Adrenal gland (tissue), 5 donors: ENCODE data around the gene MARK1.

Experiments
- POLR2A ChIP-seq, 2 donors: fragments of 450-650 bp; IDR thresholded peaks; one replicate each; pipeline ENCODE4 v1.6.1; 2017; ENCODE audit warnings: antibody characterized with exemption in 2 of 2, mild to moderate bottlenecking in 2 of 2, moderate library complexity in 1 of 2
- TF ChIP-seq, protein P1 (sequence below), 6 experiments: fragments of 450-650 bp in 4 of 6; fragments of 200-600 bp in 2 of 6; sonication (generic) in 1 of 6; IDR thresholded peaks; 1 replicate in 5 of 6; 2 replicates in 1 of 6; pipeline versions ENCODE4 v1.5.1 to v1.8.0; 2016 to 2021; ENCODE audit warnings: antibody characterized with exemption in 6 of 6, mild to moderate bottlenecking in 2 of 6, moderate library complexity in 1 of 6
- donor health status: DM: no; HTN: no; CAD: no.

GRCh38 chr1:220666349-220666748, 138.4 kb downstream of the MARK1 start:
- TF ChIP-seq, protein P1, sequence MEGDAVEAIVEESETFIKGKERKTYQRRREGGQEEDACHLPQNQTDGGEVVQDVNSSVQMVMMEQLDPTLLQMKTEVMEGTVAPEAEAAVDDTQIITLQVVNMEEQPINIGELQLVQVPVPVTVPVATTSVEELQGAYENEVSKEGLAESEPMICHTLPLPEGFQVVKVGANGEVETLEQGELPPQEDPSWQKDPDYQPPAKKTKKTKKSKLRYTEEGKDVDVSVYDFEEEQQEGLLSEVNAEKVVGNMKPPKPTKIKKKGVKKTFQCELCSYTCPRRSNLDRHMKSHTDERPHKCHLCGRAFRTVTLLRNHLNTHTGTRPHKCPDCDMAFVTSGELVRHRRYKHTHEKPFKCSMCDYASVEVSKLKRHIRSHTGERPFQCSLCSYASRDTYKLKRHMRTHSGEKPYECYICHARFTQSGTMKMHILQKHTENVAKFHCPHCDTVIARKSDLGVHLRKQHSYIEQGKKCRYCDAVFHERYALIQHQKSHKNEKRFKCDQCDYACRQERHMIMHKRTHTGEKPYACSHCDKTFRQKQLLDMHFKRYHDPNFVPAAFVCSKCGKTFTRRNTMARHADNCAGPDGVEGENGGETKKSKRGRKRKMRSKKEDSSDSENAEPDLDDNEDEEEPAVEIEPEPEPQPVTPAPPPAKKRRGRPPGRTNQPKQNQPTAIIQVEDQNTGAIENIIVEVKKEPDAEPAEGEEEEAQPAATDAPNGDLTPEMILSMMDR (IDR thresholded peaks at IDR 0.05): no peak
- TF ChIP-seq POLR2A (IDR thresholded peaks at IDR 0.05): no peak
